ENCODE measurements around the gene NDST4. TPM values are rescaled to one million over a fixed set of nuclear protein-coding genes. Genes with fewer than 3 reads are reported as not detected.

NDST4 gene
- total RNA-seq, 6 donors from 2014 or later: not detected

DNA sequence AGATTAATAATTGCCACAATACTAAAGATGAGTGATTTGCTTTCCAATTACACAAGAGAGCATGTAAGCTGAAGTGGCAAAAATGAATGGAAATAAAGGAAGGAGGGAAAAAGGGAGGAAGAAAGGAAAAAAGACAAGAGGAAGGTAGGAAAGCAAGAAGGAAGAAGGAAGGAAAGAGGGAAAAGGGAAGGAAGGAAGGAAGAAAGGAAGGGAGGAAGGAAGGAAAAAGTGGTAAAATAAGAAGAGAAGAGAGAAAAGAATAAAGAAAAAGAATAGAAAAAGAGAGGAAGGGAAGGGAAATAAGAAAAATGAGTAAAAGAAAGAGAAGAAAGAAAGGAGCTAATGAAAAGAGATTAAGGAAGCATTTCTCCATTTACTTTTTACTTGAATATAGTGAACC, 4.6 kb downstream of the NDST4 start:
- H3K4me1 ChIP-seq: no peaks in the 10 kb centered on the region
- TF ChIP-seq, protein P1, sequence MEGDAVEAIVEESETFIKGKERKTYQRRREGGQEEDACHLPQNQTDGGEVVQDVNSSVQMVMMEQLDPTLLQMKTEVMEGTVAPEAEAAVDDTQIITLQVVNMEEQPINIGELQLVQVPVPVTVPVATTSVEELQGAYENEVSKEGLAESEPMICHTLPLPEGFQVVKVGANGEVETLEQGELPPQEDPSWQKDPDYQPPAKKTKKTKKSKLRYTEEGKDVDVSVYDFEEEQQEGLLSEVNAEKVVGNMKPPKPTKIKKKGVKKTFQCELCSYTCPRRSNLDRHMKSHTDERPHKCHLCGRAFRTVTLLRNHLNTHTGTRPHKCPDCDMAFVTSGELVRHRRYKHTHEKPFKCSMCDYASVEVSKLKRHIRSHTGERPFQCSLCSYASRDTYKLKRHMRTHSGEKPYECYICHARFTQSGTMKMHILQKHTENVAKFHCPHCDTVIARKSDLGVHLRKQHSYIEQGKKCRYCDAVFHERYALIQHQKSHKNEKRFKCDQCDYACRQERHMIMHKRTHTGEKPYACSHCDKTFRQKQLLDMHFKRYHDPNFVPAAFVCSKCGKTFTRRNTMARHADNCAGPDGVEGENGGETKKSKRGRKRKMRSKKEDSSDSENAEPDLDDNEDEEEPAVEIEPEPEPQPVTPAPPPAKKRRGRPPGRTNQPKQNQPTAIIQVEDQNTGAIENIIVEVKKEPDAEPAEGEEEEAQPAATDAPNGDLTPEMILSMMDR (IDR thresholded peaks at IDR 0.05): no peak
- TF ChIP-seq EP300 (IDR thresholded peaks at IDR 0.05): no peak
- no peak for TF ChIP-seq POLR2AphosphoS5 (IDR thresholded peaks at IDR 0.05)
- H3K27ac ChIP-seq: no peak overlapping the region
- DNase-seq: no peak
- no peak for ATAC-seq (ENCODE audit: low FRiP score in 2 of 2)
- no peaks in the 10 kb centered on the region for H3K9me3 ChIP-seq
- H3K4me3 ChIP-seq: no peak overlapping the region
- no peaks in the 10 kb centered on the region for H3K27me3 ChIP-seq
- H3K36me3 ChIP-seq: no peaks in the 10 kb centered on the region

DNA sequence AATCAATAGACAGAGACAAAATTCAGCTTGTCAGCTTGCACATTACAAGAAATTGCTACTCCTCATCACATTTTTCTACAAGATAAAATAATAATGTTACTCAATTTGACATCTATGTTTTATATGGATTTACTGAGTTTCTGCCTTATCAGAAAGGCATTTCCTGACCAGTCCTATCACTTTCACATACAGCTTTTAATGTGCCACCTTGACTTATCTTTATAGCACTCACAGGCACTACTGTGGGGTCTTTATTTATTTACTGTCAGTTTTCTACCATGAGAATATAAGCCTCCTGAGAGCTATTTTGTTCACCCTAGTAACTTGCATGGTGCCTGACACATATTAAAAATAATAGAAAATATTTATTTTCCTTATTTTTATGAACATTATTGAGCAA, 6.0 kb downstream of the NDST4 start:
- Histone ChIP-seq H3K9me3 (no peaks in the 10 kb centered on the region), H3K27ac (no peak overlapping the region), H3K36me3 (no peaks in the 10 kb centered on the region), H3K4me1 (no peaks in the 10 kb centered on the region), H3K27me3 (no peaks in the 10 kb centered on the region), H3K4me3 (no peak overlapping the region)
- ATAC-seq (ENCODE audit: low FRiP score in 2 of 2) (no peak), DNase-seq (no peak)
- TF ChIP-seq, protein P1 (IDR thresholded peaks at IDR 0.05): no peak
- TF ChIP-seq EP300 (IDR thresholded peaks at IDR 0.05): no peak
- TF ChIP-seq POLR2A (IDR thresholded peaks at IDR 0.05): no peak
- no peak for TF ChIP-seq POLR2AphosphoS5 (IDR thresholded peaks at IDR 0.05)

DNA sequence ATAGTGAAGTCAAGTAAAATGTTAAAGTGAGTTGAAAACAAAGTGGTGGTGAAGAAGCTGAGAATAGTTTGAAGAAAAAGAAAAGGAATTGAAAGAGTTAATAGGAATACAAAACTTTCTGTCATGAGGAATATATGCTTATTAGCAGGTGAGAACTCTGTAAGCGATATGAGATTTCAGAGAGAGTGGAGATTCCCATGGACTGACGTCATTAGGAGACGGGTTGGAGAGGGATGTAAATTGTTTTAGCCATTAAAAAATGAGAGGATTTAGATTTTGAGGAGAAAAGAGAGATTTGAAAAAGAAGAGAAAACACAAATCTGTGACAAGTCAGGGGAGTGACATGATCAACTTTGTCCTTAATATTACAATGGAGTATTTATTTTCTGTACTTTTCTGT, 11.7 kb downstream of the NDST4 start:
- H3K4me1 ChIP-seq: no peaks in the 10 kb centered on the region
- no peak overlapping the region for H3K27ac ChIP-seq
- H3K4me3 ChIP-seq: no peak overlapping the region
- 75 to 81% methylated on average over 3 of the region's 3 CpGs for WGBS, 2 donors
- no peak for TF ChIP-seq POLR2A (IDR thresholded peaks at IDR 0.05)
- no peak for TF ChIP-seq EP300 (IDR thresholded peaks at IDR 0.05)
- TF ChIP-seq, protein P1 (IDR thresholded peaks at IDR 0.05): no peak
- TF ChIP-seq POLR2AphosphoS5 (IDR thresholded peaks at IDR 0.05): no peak
- H3K9me3 ChIP-seq: no peaks in the 10 kb centered on the region
- no peaks in the 10 kb centered on the region for H3K36me3 ChIP-seq
- ATAC-seq (ENCODE audit: low FRiP score in 2 of 2) (no peak), DNase-seq (no peak)
- H3K27me3 ChIP-seq: no peaks in the 10 kb centered on the region

DNA sequence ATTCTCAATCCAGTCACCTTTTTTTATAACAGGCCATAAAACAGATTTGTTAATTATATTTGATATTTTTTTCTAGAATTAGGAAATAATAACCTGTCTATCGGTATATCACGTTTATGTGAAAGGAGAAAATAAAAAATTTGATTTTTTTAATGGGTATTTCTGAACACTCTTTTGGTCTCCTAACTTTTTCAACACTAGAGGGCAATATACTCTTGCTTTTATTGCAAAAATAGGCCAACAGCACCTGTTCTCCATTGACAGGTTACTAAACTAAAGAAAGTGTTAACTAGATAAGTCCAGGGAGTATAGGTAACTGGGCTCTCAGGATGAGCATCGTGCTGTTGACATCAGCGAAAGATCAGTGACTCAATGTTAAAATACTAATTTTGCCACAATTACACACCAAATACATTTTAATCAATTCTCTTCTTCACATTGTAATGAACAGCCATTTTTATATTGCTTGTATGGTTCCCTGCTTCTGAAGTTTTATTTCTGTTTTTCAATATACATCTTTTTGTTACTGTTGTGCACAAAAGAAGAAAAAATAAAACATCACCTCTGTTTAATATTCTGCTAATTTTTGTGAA, 22.8 kb downstream of the NDST4 start:
- DNase-seq: no peak
- no peaks in the 10 kb centered on the region for H3K9me3 ChIP-seq
- no peak for ATAC-seq (ENCODE audit: low FRiP score in 2 of 2)
- H3K27ac ChIP-seq: no peak overlapping the region
- 12 to 19% methylated on average over 4 of the region's 4 CpGs for WGBS, 2 donors
- no peaks in the 10 kb centered on the region for H3K27me3 ChIP-seq
- no peak for TF ChIP-seq EP300 (IDR thresholded peaks at IDR 0.05)
- TF ChIP-seq, protein P1 (IDR thresholded peaks at IDR 0.05): peak in 2 of 6 experiments; percentile 22 to 33
- H3K36me3 ChIP-seq: no peaks in the 10 kb centered on the region
- H3K4me1 ChIP-seq: no peaks in the 10 kb centered on the region
- no peak overlapping the region for H3K4me3 ChIP-seq

DNA sequence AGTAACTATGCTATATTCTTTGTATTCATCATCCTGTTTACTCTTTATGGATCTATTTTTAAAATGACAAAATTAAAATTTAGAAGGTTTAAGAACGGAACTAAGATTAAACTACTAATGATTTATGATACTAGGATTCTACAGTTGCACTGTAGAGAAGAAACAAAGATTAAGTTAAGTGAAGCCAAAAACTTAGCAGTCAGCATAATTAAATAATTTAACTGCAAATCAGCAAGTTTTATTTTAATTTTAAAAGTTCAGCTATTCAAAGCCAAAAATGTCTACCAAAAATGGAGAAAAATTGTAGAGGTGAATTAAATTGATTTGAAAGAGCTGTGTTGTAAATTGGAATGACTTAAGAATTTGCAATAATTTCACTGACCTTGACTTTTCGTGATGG, 30.8 kb downstream of the NDST4 start:
- no peak for TF ChIP-seq POLR2AphosphoS5 (IDR thresholded peaks at IDR 0.05)
- TF ChIP-seq POLR2A (IDR thresholded peaks at IDR 0.05): no peak
- TF ChIP-seq, protein P1 (IDR thresholded peaks at IDR 0.05): no peak
- ATAC-seq (ENCODE audit: low FRiP score in 2 of 2) (no peak), DNase-seq (no peak)
- H3K4me3 ChIP-seq: no peak overlapping the region
- 72 to 77% methylated on average over 2 of the region's 2 CpGs for WGBS, 2 donors
- no peaks in the 10 kb centered on the region for H3K36me3 ChIP-seq
- no peaks in the 10 kb centered on the region for H3K4me1 ChIP-seq
- no peaks in the 10 kb centered on the region for H3K9me3 ChIP-seq
- H3K27me3 ChIP-seq: no peaks in the 10 kb centered on the region
- H3K27ac ChIP-seq: no peak overlapping the region
